OCI-LY3 (cell line): ENCODE measurements around the gene RAB7A.

ENCODE experiments used
- EZH2phosphoT487 ChIP-seq: fragments of 200-600 bp; shearing (Covaris generic); IDR thresholded peaks from 2 replicates; pipeline ENCODE4 v1.6.1; 2018; ENCODE audit warnings: antibody characterized with exemption, mixed run types, low read depth
- TF ChIP-seq, protein P1 (sequence below): fragments of 200-600, 300-600 bp; sonication (generic); IDR thresholded peaks from 2 replicates; pipeline ENCODE4 v1.5.1; 2014; ENCODE audit warnings: antibody characterized with exemption, low read length, low read depth

- TF ChIP-seq, protein P1, sequence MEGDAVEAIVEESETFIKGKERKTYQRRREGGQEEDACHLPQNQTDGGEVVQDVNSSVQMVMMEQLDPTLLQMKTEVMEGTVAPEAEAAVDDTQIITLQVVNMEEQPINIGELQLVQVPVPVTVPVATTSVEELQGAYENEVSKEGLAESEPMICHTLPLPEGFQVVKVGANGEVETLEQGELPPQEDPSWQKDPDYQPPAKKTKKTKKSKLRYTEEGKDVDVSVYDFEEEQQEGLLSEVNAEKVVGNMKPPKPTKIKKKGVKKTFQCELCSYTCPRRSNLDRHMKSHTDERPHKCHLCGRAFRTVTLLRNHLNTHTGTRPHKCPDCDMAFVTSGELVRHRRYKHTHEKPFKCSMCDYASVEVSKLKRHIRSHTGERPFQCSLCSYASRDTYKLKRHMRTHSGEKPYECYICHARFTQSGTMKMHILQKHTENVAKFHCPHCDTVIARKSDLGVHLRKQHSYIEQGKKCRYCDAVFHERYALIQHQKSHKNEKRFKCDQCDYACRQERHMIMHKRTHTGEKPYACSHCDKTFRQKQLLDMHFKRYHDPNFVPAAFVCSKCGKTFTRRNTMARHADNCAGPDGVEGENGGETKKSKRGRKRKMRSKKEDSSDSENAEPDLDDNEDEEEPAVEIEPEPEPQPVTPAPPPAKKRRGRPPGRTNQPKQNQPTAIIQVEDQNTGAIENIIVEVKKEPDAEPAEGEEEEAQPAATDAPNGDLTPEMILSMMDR: no peak
- no peak for TF ChIP-seq EZH2phosphoT487
Measured at GRCh38 chr3:128740621-128741020, 14.6 kb downstream of the RAB7A start.
